WTC11 (cell line): ENCODE results near the gene SCNN1A.

ENCODE experiments used
- CBFB ChIP-seq: sonication (generic); formaldehyde crosslinking; IDR thresholded peaks from 2 replicates; pipeline ENCODE4 v1.8.1; 2022; ENCODE audit warnings: mild to moderate bottlenecking, low read depth, missing genetic modification reagents
- CREB1 ChIP-seq: sonication (generic); formaldehyde crosslinking; IDR thresholded peaks from 2 replicates; pipeline ENCODE4 v1.8.0; 2023; ENCODE audit warnings: mild to moderate bottlenecking, missing genetic modification reagents
- ELF4 ChIP-seq: sonication (generic); formaldehyde crosslinking; IDR thresholded peaks from 2 replicates; pipeline ENCODE4 v1.8.1; 2022; ENCODE audit warnings: low read depth, mild to moderate bottlenecking, moderate library complexity, missing genetic modification reagents
- ETV6 ChIP-seq: sonication (generic); formaldehyde crosslinking; IDR thresholded peaks from 2 replicates; pipeline ENCODE4 v1.8.1; 2022; ENCODE audit warnings: mild to moderate bottlenecking, missing genetic modification reagents
- JUN ChIP-seq: sonication (generic); formaldehyde crosslinking; IDR thresholded peaks from 2 replicates; pipeline ENCODE4 v1.8.0; 2023; ENCODE audit warnings: mild to moderate bottlenecking, missing genetic modification reagents
- TF ChIP-seq, protein P1 (sequence below): sonication (generic); formaldehyde crosslinking; IDR thresholded peaks from 2 replicates; pipeline ENCODE4 v1.8.0; 2023; ENCODE audit warnings: missing genetic modification reagents
- TF ChIP-seq, protein P2 (sequence below): fragments of 200-600 bp; IDR thresholded peaks from 2 replicates; pipeline ENCODE4 v1.8.0; 2022; ENCODE audit warnings: antibody characterized with exemption
- TF ChIP-seq, protein P3 (sequence below): sonication (generic); formaldehyde crosslinking; IDR thresholded peaks from 2 replicates; pipeline ENCODE4 v1.8.0; 2022; ENCODE audit warnings: mild to moderate bottlenecking, missing genetic modification reagents
- TF ChIP-seq, protein P4 (sequence below): fragments of 250-450 bp; sonication (Bioruptor Pico); IDR thresholded peaks from 2 replicates; pipeline ENCODE4 v2.1.2; 2022; ENCODE audit warnings: mild to moderate bottlenecking, moderate library complexity
- TF ChIP-seq, protein P5 (sequence below): fragments of 250-450 bp; sonication (Bioruptor Pico); IDR thresholded peaks from 2 replicates; pipeline ENCODE4 v1.8.0; 2021; ENCODE audit warnings: mild to moderate bottlenecking
- TF ChIP-seq, protein P6 (sequence below): sonication (generic); formaldehyde crosslinking; conservative IDR thresholded peaks from 2 replicates; pipeline ENCODE4 v1.8.1; 2022; ENCODE audit warnings: mild to moderate bottlenecking, missing genetic modification reagents
- TF ChIP-seq, protein P7 (sequence below): sonication (generic); formaldehyde crosslinking; IDR thresholded peaks from 2 replicates; pipeline ENCODE4 v1.8.1; 2022; ENCODE audit warnings: missing genetic modification reagents, borderline replicate concordance

DNA sequence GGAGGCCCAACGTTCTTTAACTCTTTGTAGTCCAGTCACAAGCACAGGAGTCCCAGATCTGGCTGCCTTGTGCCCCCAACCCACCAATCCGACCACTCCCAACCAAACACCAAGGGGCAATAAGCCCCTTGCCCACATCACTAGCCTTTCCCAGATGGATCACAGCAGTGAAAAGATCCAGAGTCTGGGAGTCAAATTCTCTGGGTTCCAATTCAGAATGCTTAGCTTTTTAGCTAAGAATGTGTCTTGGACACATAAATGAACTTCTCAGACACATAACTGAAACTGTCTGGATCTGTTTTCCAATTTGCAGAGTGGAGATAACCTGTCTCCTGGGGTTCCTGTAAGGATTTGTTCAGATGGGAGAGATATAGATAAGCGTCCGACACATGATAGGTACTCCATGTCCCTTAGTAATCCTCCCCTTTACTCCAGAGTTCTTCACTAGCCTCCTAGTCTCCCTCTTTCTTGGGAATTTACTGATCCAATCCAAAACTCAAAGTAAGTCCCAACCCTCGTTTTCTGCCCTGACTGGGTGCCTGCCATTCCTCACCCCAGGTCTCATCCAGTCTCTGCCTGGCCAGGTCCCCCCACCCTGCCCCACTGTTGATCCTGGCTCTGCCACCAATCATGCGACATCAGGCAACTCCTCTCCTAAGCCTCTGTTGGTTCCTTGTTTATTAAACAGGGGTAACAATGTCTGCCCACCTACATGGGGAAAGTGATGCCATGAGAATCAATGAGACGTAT is 33.0 kb downstream of the SCNN1A start:
- TF ChIP-seq, protein P1, sequence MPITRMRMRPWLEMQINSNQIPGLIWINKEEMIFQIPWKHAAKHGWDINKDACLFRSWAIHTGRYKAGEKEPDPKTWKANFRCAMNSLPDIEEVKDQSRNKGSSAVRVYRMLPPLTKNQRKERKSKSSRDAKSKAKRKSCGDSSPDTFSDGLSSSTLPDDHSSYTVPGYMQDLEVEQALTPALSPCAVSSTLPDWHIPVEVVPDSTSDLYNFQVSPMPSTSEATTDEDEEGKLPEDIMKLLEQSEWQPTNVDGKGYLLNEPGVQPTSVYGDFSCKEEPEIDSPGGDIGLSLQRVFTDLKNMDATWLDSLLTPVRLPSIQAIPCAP (CRISPR knock-in tag) = no peak
- TF ChIP-seq, protein P2, sequence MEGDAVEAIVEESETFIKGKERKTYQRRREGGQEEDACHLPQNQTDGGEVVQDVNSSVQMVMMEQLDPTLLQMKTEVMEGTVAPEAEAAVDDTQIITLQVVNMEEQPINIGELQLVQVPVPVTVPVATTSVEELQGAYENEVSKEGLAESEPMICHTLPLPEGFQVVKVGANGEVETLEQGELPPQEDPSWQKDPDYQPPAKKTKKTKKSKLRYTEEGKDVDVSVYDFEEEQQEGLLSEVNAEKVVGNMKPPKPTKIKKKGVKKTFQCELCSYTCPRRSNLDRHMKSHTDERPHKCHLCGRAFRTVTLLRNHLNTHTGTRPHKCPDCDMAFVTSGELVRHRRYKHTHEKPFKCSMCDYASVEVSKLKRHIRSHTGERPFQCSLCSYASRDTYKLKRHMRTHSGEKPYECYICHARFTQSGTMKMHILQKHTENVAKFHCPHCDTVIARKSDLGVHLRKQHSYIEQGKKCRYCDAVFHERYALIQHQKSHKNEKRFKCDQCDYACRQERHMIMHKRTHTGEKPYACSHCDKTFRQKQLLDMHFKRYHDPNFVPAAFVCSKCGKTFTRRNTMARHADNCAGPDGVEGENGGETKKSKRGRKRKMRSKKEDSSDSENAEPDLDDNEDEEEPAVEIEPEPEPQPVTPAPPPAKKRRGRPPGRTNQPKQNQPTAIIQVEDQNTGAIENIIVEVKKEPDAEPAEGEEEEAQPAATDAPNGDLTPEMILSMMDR = no peak
- TF ChIP-seq, protein P3, sequence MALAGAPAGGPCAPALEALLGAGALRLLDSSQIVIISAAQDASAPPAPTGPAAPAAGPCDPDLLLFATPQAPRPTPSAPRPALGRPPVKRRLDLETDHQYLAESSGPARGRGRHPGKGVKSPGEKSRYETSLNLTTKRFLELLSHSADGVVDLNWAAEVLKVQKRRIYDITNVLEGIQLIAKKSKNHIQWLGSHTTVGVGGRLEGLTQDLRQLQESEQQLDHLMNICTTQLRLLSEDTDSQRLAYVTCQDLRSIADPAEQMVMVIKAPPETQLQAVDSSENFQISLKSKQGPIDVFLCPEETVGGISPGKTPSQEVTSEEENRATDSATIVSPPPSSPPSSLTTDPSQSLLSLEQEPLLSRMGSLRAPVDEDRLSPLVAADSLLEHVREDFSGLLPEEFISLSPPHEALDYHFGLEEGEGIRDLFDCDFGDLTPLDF (CRISPR knock-in tag) = no peak
- TF ChIP-seq, protein P4, sequence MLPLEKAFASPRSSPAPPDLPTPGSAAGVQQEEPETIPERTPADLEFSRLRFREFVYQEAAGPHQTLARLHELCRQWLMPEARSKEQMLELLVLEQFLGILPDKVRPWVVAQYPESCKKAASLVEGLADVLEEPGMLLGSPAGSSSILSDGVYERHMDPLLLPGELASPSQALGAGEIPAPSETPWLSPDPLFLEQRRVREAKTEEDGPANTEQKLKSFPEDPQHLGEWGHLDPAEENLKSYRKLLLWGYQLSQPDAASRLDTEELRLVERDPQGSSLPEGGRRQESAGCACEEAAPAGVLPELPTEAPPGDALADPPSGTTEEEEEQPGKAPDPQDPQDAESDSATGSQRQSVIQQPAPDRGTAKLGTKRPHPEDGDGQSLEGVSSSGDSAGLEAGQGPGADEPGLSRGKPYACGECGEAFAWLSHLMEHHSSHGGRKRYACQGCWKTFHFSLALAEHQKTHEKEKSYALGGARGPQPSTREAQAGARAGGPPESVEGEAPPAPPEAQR (CRISPR knock-in tag) = no peak
- TF ChIP-seq, protein P5, sequence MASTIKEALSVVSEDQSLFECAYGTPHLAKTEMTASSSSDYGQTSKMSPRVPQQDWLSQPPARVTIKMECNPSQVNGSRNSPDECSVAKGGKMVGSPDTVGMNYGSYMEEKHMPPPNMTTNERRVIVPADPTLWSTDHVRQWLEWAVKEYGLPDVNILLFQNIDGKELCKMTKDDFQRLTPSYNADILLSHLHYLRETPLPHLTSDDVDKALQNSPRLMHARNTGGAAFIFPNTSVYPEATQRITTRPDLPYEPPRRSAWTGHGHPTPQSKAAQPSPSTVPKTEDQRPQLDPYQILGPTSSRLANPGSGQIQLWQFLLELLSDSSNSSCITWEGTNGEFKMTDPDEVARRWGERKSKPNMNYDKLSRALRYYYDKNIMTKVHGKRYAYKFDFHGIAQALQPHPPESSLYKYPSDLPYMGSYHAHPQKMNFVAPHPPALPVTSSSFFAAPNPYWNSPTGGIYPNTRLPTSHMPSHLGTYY (CRISPR knock-in tag) = no peak
- TF ChIP-seq, protein P6, sequence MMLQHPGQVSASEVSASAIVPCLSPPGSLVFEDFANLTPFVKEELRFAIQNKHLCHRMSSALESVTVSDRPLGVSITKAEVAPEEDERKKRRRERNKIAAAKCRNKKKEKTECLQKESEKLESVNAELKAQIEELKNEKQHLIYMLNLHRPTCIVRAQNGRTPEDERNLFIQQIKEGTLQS (CRISPR knock-in tag) = no peak
- TF ChIP-seq CREB1 (CRISPR knock-in tag) = no peak
- TF ChIP-seq CBFB = no peak
- no peak for TF ChIP-seq JUN (CRISPR knock-in tag)
- no peak; the same call in 1 of the 2 replicates for TF ChIP-seq ETV6 (CRISPR knock-in tag)
- TF ChIP-seq, protein P7, sequence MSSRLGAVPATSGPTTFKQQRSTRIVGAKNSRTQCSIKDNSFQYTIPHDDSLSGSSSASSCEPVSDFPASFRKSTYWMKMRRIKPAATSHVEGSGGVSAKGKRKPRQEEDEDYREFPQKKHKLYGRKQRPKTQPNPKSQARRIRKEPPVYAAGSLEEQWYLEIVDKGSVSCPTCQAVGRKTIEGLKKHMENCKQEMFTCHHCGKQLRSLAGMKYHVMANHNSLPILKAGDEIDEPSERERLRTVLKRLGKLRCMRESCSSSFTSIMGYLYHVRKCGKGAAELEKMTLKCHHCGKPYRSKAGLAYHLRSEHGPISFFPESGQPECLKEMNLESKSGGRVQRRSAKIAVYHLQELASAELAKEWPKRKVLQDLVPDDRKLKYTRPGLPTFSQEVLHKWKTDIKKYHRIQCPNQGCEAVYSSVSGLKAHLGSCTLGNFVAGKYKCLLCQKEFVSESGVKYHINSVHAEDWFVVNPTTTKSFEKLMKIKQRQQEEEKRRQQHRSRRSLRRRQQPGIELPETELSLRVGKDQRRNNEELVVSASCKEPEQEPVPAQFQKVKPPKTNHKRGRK = no peak
- TF ChIP-seq ELF4 (CRISPR knock-in tag) = no peak
